Stimulated activated CD4-positive, alpha-beta T cell treated with anti-CD3 and anti-CD28 coated beads, Interleukin-2, amount 100 ng/mL, for 24 hours (primary cell): ENCODE measurements around the gene ZBTB48.

Source experiments
- DNase-seq, 2 donors: peaks; one replicate each; pipeline ENCODE4 v3.0.0-alpha.2; 2020

Gene ZBTB48

GRCh38 chr1:6574025-6574620 is 5.7 kb upstream of the ZBTB48 start:
- no peak for DNase-seq

GRCh38 chr1:6574818-6575217 is 5.0 kb upstream of the ZBTB48 start:
- no peak for DNase-seq

- DNase-seq, result no peak
Observed at GRCh38 chr1:6577831-6578525, 1.8 kb upstream of the ZBTB48 start.

GRCh38 chr1:6578624-6579373 is 995 bp upstream of the ZBTB48 start:
- DNase-seq, result no peak

- no peak for DNase-seq
Observed at GRCh38 chr1:6580119-6580592, 362 bp downstream of the ZBTB48 start.

GRCh38 chr1:6580593-6581409 is 1.0 kb downstream of the ZBTB48 start:
- no peak for DNase-seq

GRCh38 chr1:6581561-6582305 is 1.9 kb downstream of the ZBTB48 start:
- DNase-seq, result no peak

GRCh38 chr1:6582370-6582769 is 2.6 kb downstream of the ZBTB48 start:
- no peak for DNase-seq

- DNase-seq, result no peak
Observed at GRCh38 chr1:6584126-6585080, 4.6 kb downstream of the ZBTB48 start.

- no peak for DNase-seq
Observed at GRCh38 chr1:6585081-6585722, 5.4 kb downstream of the ZBTB48 start.

GRCh38 chr1:6585841-6586240 is 6.0 kb downstream of the ZBTB48 start:
- DNase-seq, result no peak

GRCh38 chr1:6586404-6586816 is 6.6 kb downstream of the ZBTB48 start:
- DNase-seq, result no peak

GRCh38 chr1:6587261-6588005 is 7.6 kb downstream of the ZBTB48 start:
- DNase-seq, result no peak

- no peak for DNase-seq
Observed at GRCh38 chr1:6588128-6588892, 8.5 kb downstream of the ZBTB48 start.

GRCh38 chr1:6588893-6589520 is 9.2 kb downstream of the ZBTB48 start:
- DNase-seq, result no peak

GRCh38 chr1:6590046-6590445 is 10.3 kb downstream of the ZBTB48 start:
- no peak for DNase-seq

- no peak for DNase-seq
Observed at GRCh38 chr1:6591222-6591621, 11.4 kb downstream of the ZBTB48 start.

GRCh38 chr1:6591644-6592043 is 11.8 kb downstream of the ZBTB48 start:
- no peak for DNase-seq

- DNase-seq, result no peak
Observed at GRCh38 chr1:6592441-6592840, 12.6 kb downstream of the ZBTB48 start.
